Breast epithelium (tissue), 4 donors: Measurements from ENCODE around the gene COL5A1. TPM values are rescaled to one million over a fixed set of nuclear protein-coding genes. Genes with fewer than 3 reads are reported as not detected.
A peak's percentile ranks its signal among the peaks of the same experiment; 100 is the strongest.

Source experiments
- DNase-seq, 2 donors: peaks; one replicate each; pipeline ENCODE4 v3.0.0-alpha.2; 2019; ENCODE audit warnings: low spot score in 2 of 2
- H3K27ac ChIP-seq, 2 donors: fragments of 200-600 bp; sonication (generic) in 1 of 2; one replicate each; pipeline ENCODE4 v1.5.1; 2016 to 2019; ENCODE audit warnings: mild to moderate bottlenecking in 1 of 2
- H3K27me3 ChIP-seq, 2 donors: fragments of 200-600 bp; sonication (generic) in 1 of 2; one replicate each; pipeline versions ENCODE4 v1.5.1 to v1.6.0; 2017 to 2019; ENCODE audit warnings: control low read depth in 1 of 2, mild to moderate bottlenecking in 1 of 2
- H3K36me3 ChIP-seq: fragments of 200-600 bp; one replicate; pipeline ENCODE4 v1.5.1; 2019
- H3K4me1 ChIP-seq, 2 donors: fragments of 200-600 bp; sonication (generic); one replicate each; pipeline ENCODE4 v1.5.1; 2016 to 2019; ENCODE audit warnings: control low read depth in 1 of 2
- H3K4me3 ChIP-seq, 3 donors: fragments of 200-600 bp; sonication (generic); 1 replicate in 2 of 3; 2 replicates in 1 of 3; pipeline ENCODE4 v1.5.1; 2016 to 2019; ENCODE audit warnings: mild to moderate bottlenecking in 3 of 3, moderate library complexity in 2 of 3
- H3K9me3 ChIP-seq, 2 donors: fragments of 200-600 bp; sonication (generic) in 1 of 2; one replicate each; pipeline ENCODE4 v1.5.1; 2016 to 2019; ENCODE audit warnings: control low read depth in 1 of 2
- POLR2A ChIP-seq: fragments of 450-650 bp; IDR thresholded peaks from one replicate; pipeline ENCODE4 v1.6.1; 2016; ENCODE audit warnings: antibody characterized with exemption, mild to moderate bottlenecking, moderate library complexity
- POLR2AphosphoS5 ChIP-seq, 3 donors: sonication (generic); formaldehyde crosslinking; IDR thresholded peaks; one replicate each; pipeline ENCODE4 v1.6.1; 2017; ENCODE audit warnings: antibody characterized with exemption in 3 of 3
- intact Hi-C: fragments of 100-400 bp; cut with DNase I; formaldehyde crosslinking; loops from one replicate; pipeline ENCODE4 v1.15.1; 2023; ENCODE audit warnings: low total_unique reads
- total RNA-seq, 3 donors: library from RNA; depleted of rRNA; stranded (reverse); fragments of >200 nt; gene quantifications; one replicate each; pipeline ENCODE4 v1.1.0, GENCODE V29; 2016
- TF ChIP-seq, protein P1 (sequence below), 3 donors: fragments of 450-650 bp; IDR thresholded peaks; one replicate each; pipeline ENCODE4 v1.5.1; 2016 to 2017; ENCODE audit warnings: antibody characterized with exemption in 3 of 3, mild to moderate bottlenecking in 3 of 3, moderate library complexity in 3 of 3

The COL5A1 gene
- 10 to 100 TPM; 12.1 to 17.0 (median 15.4) TPM for total RNA-seq

GRCh38 chr9:134641173-134641989 lies at the start of gene COL5A1:
Gene COL5A1 (plus strand): TSS chr9:134641803. CDS start chr9:134642188, 385 bp downstream.
- Histone ChIP-seq H3K4me1 (peaks cover 3 to 7% of the 10 kb centered on the region in 2 donors), H3K9me3 (no peaks in the 10 kb centered on the region), H3K27ac (peak within 1 kb of the TSS; percentile 75 to 92), H3K36me3 (no peaks in the 10 kb centered on the region), H3K27me3 (peaks cover 0 to 4% of the 10 kb centered on the region in 2 donors), H3K4me3 (peak within 1 kb of the TSS; percentile 67 to 88 (median 73))
- intact Hi-C loops: no loop called here
- TF ChIP-seq POLR2AphosphoS5 (IDR thresholded peaks at IDR 0.05) (peak in 2 of 3 donors; percentile 50 to 86), POLR2A (peak; percentile 47)
- TF ChIP-seq, protein P1, sequence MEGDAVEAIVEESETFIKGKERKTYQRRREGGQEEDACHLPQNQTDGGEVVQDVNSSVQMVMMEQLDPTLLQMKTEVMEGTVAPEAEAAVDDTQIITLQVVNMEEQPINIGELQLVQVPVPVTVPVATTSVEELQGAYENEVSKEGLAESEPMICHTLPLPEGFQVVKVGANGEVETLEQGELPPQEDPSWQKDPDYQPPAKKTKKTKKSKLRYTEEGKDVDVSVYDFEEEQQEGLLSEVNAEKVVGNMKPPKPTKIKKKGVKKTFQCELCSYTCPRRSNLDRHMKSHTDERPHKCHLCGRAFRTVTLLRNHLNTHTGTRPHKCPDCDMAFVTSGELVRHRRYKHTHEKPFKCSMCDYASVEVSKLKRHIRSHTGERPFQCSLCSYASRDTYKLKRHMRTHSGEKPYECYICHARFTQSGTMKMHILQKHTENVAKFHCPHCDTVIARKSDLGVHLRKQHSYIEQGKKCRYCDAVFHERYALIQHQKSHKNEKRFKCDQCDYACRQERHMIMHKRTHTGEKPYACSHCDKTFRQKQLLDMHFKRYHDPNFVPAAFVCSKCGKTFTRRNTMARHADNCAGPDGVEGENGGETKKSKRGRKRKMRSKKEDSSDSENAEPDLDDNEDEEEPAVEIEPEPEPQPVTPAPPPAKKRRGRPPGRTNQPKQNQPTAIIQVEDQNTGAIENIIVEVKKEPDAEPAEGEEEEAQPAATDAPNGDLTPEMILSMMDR (IDR thresholded peaks at IDR 0.05): no peak
- DNase-seq: peak; percentile 67 to 77

DNA sequence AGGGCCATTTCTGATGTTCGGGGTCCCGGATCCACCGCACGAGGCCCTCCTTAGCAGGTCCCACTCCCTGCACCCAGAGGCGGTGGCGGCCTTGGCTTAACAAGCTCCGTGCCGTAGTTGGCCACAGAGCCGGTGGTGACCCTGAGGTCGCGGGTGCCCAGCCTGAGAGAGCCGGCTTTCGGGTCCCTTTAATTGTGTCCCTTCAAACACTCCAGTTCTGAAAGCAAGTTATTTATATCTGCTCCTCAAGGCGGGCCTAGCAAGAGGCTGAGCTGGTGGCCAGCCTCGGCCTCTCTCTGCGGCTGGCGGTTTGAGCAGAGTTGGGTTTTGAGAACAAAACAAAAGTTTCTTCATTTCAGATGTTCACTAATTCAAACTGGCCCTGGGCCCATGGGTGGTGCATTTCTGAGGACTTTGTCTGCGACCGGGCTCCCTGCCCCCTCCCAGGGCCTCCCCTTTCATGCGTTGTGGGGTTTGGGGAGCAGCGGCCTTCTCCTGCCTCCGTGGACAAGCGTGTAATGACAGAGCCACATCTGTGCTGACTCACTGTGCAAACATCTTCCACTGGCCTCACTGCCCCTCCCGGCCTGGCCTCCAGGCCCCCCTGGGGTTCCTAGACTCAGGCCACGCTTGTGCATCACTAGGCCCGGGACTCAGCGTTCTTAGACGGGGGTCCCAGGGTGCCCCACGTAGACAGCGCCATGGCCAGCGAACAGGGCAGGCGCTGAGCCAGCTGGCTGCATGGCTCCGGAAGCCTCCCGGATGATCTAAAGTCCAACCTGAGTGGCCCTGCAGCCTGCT lies 49.4 kb upstream of the COL5A1 start:
- H3K27ac ChIP-seq: peak overlapping the region; percentile 50 to 81

GRCh38 chr9:134592819-134593200 lies 48.8 kb upstream of the COL5A1 start:
- H3K27me3 ChIP-seq: no peaks in the 10 kb centered on the region
- TF ChIP-seq POLR2AphosphoS5 (IDR thresholded peaks at IDR 0.05) (no peak), POLR2A (no peak)
- TF ChIP-seq, protein P1 (IDR thresholded peaks at IDR 0.05): no peak
- H3K4me3 ChIP-seq: no peak overlapping the region
- intact Hi-C loops: no loop called here
- H3K36me3 ChIP-seq: no peaks in the 10 kb centered on the region
- peak in 1 of 2 donors; percentile 31 for DNase-seq
- peak overlapping the region in 1 of 2 donors; percentile 81 for H3K27ac ChIP-seq
- no peaks in the 10 kb centered on the region for H3K4me1 ChIP-seq
- H3K9me3 ChIP-seq: no peaks in the 10 kb centered on the region

More for the DNA sequence above, 49.4 kb upstream of the COL5A1 start:
- Histone ChIP-seq H3K36me3 (no peaks in the 10 kb centered on the region), H3K9me3 (no peaks in the 10 kb centered on the region), H3K4me1 (no peaks in the 10 kb centered on the region), H3K4me3 (peak overlapping the region in 1 of 3 donors; percentile 25), H3K27me3 (no peaks in the 10 kb centered on the region)
- DNase-seq: peak in 1 of 2 donors; percentile 51
- TF ChIP-seq POLR2A (no peak), POLR2AphosphoS5 (IDR thresholded peaks at IDR 0.05) (no peak)
- TF ChIP-seq, protein P1 (IDR thresholded peaks at IDR 0.05): no peak
- intact Hi-C loops: no loop called here

GRCh38 chr9:134593286-134594077 lies 48.1 kb upstream of the COL5A1 start:
- Histone ChIP-seq H3K27me3 (no peaks in the 10 kb centered on the region), H3K36me3 (no peaks in the 10 kb centered on the region), H3K27ac (no peak overlapping the region), H3K4me3 (no peak overlapping the region), H3K9me3 (no peaks in the 10 kb centered on the region), H3K4me1 (no peaks in the 10 kb centered on the region)
- peak in 1 of 2 donors; percentile 47 for DNase-seq
- intact Hi-C loops: no loop called here
- no peak for TF ChIP-seq POLR2A
- TF ChIP-seq, protein P1 (IDR thresholded peaks at IDR 0.05): no peak
- no peak for TF ChIP-seq POLR2AphosphoS5 (IDR thresholded peaks at IDR 0.05)
